Upper lobe of left lung (tissue), 6 donors: Measurements from ENCODE around the gene LHX5. TPM values are rescaled to one million over a fixed set of nuclear protein-coding genes. Genes with fewer than 3 reads are reported as not detected.

ENCODE experiments used
- ATAC-seq, 2 donors: fragments of 200-7000 bp; cut with Tn5 transposase; one replicate each; pipeline ENCODE4 v1.9.1; 2022; ENCODE audit warnings: mild to moderate bottlenecking in 2 of 2, moderate library complexity in 2 of 2; ENCODE audit not compliant: low FRiP score in 2 of 2
- DNase-seq, 2 donors: peaks; one replicate each; pipeline ENCODE4 v3.0.0-alpha.2; 2019 to 2020
- H3K27ac ChIP-seq, 4 donors: fragments of 200-600 bp; sonication (generic); one replicate each; pipeline ENCODE4 v1.5.1; 2016 to 2019
- H3K27me3 ChIP-seq, 4 donors: fragments of 200-600 bp; sonication (generic); one replicate each; pipeline ENCODE4 v1.5.1; 2017 to 2019
- H3K36me3 ChIP-seq, 4 donors: fragments of 200-600 bp; sonication (generic); one replicate each; pipeline ENCODE4 v1.5.1; 2016 to 2019
- H3K4me1 ChIP-seq, 4 donors: fragments of 200-600 bp; sonication (generic); one replicate each; pipeline ENCODE4 v1.5.1; 2018 to 2019
- H3K4me3 ChIP-seq, 4 donors: fragments of 200-600 bp; sonication (generic); one replicate each; pipeline ENCODE4 v1.5.1; 2017 to 2019; ENCODE audit warnings: mild to moderate bottlenecking in 2 of 4, moderate library complexity in 1 of 4
- H3K9me3 ChIP-seq, 4 donors: fragments of 200-600 bp; sonication (generic); one replicate each; pipeline ENCODE4 v1.5.1; 2018 to 2019
- CTCF ChIP-seq, 6 experiments: fragments of 450-650 bp in 4 of 6; fragments of 200-600 bp in 2 of 6; sonication (generic) in 2 of 6; IDR thresholded peaks; one replicate each; pipeline ENCODE4 v1.5.1; 2016 to 2019; ENCODE audit warnings: antibody characterized with exemption in 6 of 6
- EP300 ChIP-seq, 4 donors: sonication (generic); formaldehyde crosslinking; IDR thresholded peaks; one replicate each; pipeline ENCODE4 v1.5.1; 2017; ENCODE audit warnings: antibody characterized with exemption in 4 of 4, control low read depth in 2 of 4
- POLR2A ChIP-seq, 4 donors: fragments of 450-650 bp; IDR thresholded peaks; one replicate each; pipeline ENCODE4 v1.5.1; 2016 to 2017; ENCODE audit warnings: antibody characterized with exemption in 4 of 4, mild to moderate bottlenecking in 2 of 4
- POLR2AphosphoS5 ChIP-seq, 2 donors: sonication (generic); formaldehyde crosslinking; IDR thresholded peaks; one replicate each; pipeline ENCODE4 v1.5.1; 2017; ENCODE audit warnings: antibody characterized with exemption in 2 of 2
- WGBS, 2 donors: methylation state at CpG; one replicate each; pipeline ENCODE4 v1.1.5; 2017 to 2018; 5-methylcytosine and 5-hydroxymethylcytosine counted together
- total RNA-seq, 6 donors: library from RNA; depleted of rRNA in 4 of 6; stranded (reverse); fragments of >200 nt in 4 of 6; gene quantifications; one replicate each; pipeline versions ENCODE4 v1.1.0 to v1.2.1, GENCODE V29; 2016 to 2021
- donor health status: DM: no; HTN: no; CAD: no; lungs with moderate emphysema.
- donor health status: DM: no; HTN: yes; CAD: no; lungs with severe emphysema.

The LHX5 gene
- total RNA-seq, 6 donors from 2014 or later: not detected

GRCh38 chr12:113485330-113485729 is 13.7 kb upstream of the LHX5 start:
- ATAC-seq: no peak
- H3K36me3 ChIP-seq: no peaks in the 10 kb centered on the region
- 0% methylated on average over 1 of the region's 2 CpGs; no CpG with 5 or more reads in 1 of the 2 donors for WGBS, 2 donors
- no peak for TF ChIP-seq CTCF (IDR thresholded peaks at IDR 0.05)
- no peak for TF ChIP-seq POLR2A (IDR thresholded peaks at IDR 0.05)
- peaks cover 0 to 4% (median 3%) of the 10 kb centered on the region in 4 donors for H3K27me3 ChIP-seq
- DNase-seq: no peak
- no peak overlapping the region for H3K4me3 ChIP-seq
- no peak overlapping the region for H3K27ac ChIP-seq
- H3K9me3 ChIP-seq: no peaks in the 10 kb centered on the region
- no peaks in the 10 kb centered on the region for H3K4me1 ChIP-seq

GRCh38 chr12:113482334-113482733 is 10.7 kb upstream of the LHX5 start:
- TF ChIP-seq CTCF (IDR thresholded peaks at IDR 0.05) (no peak), EP300 (IDR thresholded peaks at IDR 0.05) (no peak)
- no peaks in the 10 kb centered on the region for H3K36me3 ChIP-seq

GRCh38 chr12:113480336-113480971 is 8.8 kb upstream of the LHX5 start:
- no peak for TF ChIP-seq EP300 (IDR thresholded peaks at IDR 0.05)
- TF ChIP-seq POLR2AphosphoS5 (IDR thresholded peaks at IDR 0.05): no peak
- no peak for TF ChIP-seq POLR2A (IDR thresholded peaks at IDR 0.05)
- TF ChIP-seq CTCF (IDR thresholded peaks at IDR 0.05): no peak
- ATAC-seq (no peak), DNase-seq (no peak)
- Histone ChIP-seq H3K4me3 (no peak overlapping the region), H3K36me3 (no peaks in the 10 kb centered on the region), H3K9me3 (no peaks in the 10 kb centered on the region), H3K27me3 (peaks cover 0 to 40% (median 24%) of the 10 kb centered on the region in 4 donors), H3K27ac (no peak overlapping the region), H3K4me1 (peaks cover 0 to 4% (median 0%) of the 10 kb centered on the region in 4 donors)
- 19 to 21% methylated on average over 9 of the region's 9 CpGs for WGBS, 2 donors

More at GRCh38 chr12:113482334-113482733, 10.7 kb upstream of the LHX5 start:
- no peak for DNase-seq
- 5% methylated on average over 1 of the region's 1 CpG for WGBS, 2 donors
- H3K27me3 ChIP-seq: peaks cover 0 to 28% (median 16%) of the 10 kb centered on the region in 4 donors
- H3K9me3 ChIP-seq: no peaks in the 10 kb centered on the region
- no peak overlapping the region for H3K4me3 ChIP-seq
- no peak overlapping the region for H3K27ac ChIP-seq
- H3K4me1 ChIP-seq: peaks cover 0 to 4% (median 0%) of the 10 kb centered on the region in 4 donors
- ATAC-seq: no peak

GRCh38 chr12:113479590-113480335 is 8.1 kb upstream of the LHX5 start:
- no peak for ATAC-seq
- peaks cover 0 to 46% (median 27%) of the 10 kb centered on the region in 4 donors for H3K27me3 ChIP-seq
- TF ChIP-seq POLR2A (IDR thresholded peaks at IDR 0.05) (no peak), EP300 (IDR thresholded peaks at IDR 0.05) (no peak), CTCF (IDR thresholded peaks at IDR 0.05) (no peak), POLR2AphosphoS5 (IDR thresholded peaks at IDR 0.05) (no peak)
- H3K4me3 ChIP-seq: no peak overlapping the region
- DNase-seq: peak in 1 of 2 donors; percentile 89
- H3K27ac ChIP-seq: no peak overlapping the region
- peaks cover 0 to 4% (median 0%) of the 10 kb centered on the region in 4 donors for H3K4me1 ChIP-seq
- no peaks in the 10 kb centered on the region for H3K9me3 ChIP-seq
- WGBS, 2 donors: 3 to 4% methylated on average over 57 to 61 of the region's 61 CpGs
- H3K36me3 ChIP-seq: no peaks in the 10 kb centered on the region
